HG03060 (cell line): ENCODE results near the gene IGSF8.

ENCODE experiments used
- ATAC-seq: cut with Tn5 transposase; IDR thresholded peaks from one replicate; pipeline ENCODE4 v1.9.1; 2021; ENCODE audit warnings: low read depth, moderate number of reproducible peaks; ENCODE audit not compliant: unreplicated experiment

The IGSF8 gene

DNA sequence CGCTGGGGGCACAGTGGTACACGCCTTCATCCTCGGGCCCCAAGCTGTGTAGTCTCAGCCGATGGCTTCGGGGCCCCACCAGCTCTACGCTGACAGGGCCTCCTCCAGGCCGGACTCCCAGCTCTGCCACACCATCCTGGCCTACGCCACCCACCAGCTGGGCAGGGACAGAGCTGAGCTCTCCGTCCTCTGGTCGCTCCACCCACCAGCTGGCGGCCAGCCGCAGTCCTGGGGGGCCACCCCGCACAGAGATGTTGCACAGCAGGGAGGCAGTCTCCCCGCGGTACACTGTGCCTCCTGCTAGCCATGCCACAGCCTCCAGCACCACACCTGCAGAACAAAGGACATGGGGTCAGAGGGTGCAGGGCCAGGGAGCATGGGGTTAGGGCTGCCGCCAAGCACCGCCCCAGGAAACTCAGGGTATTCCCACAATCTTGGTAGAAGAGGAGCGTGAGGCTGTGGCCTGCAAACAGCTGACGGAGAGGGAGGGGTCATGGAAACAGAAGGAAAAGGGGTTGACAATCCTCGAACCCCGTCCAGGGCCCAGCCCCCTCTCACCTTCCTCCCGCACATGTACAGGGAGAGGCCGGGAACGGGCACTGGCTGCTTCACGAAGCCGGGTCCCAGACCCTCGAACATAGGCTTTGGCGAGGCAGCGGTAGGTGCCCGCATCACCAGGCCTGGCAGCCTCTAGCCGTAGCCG is 5.9 kb downstream of the IGSF8 start:
- ATAC-seq, result no peak

DNA sequence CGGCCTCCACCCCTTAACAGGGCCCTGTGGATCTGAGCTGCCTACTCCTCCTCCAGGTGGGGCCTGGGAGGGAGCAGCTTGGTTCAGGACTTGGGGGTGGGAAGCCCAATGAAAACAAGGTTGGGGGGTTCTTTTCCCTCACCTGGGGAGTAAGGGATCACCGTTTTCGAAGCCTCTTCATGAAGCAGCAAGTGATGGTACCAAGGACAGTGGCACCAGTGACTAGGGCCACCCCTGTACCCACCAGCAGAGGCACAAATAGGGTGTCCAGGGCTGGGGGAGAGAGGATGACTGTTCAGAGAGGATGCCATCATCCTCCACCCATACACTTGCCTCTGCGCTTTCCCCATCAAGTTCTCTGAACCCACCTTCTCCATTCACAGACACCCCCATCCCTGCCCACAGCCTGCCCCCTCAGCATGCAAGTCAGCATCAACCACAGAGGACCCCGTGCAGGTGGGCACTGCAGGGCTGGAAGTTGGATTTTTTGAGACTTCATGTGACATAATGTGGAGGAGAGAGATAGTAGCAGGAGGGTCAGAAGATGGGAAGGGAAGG is 6.7 kb downstream of the IGSF8 start:
- ATAC-seq, result no peak

DNA sequence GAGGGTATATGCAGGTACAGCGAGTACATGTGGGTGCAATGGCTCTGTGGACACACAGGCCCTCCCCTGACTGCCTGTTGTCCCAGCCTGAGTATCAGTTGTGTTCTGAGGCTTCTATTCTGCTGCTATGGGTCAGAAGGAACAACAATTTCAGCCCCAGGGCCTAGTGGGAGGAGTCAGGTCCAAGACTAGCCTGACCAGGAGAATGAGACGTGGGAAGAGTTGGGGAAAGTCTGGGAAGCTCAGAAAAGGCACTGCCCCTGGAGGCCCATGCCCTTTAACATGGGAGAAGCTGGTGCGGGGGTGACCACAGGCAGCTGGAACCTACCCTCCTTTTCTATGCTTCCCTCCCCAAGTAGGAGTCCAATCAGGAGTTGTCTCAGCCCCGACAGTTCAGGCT is 7.7 kb downstream of the IGSF8 start:
- ATAC-seq, result no peak

DNA sequence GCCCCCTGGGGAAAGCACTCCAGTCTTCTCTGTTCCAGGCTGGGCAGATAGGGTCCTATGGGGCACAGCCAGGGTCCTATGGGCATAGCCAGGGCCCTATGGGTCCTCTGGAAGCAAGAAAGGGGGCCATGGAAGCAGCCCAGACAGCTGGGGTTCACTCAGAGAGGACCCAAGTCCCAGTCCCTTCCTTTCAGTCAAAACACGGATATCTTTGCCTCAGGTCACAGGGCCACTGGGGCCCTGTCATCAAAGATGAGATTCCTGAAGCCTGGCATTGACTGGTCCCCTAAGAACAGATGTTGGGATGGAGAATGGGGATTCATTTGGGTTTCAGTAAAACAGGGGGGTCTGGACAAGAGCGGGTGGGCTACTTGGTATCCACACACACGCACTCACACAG is 8.5 kb downstream of the IGSF8 start:
- no peak for ATAC-seq

DNA sequence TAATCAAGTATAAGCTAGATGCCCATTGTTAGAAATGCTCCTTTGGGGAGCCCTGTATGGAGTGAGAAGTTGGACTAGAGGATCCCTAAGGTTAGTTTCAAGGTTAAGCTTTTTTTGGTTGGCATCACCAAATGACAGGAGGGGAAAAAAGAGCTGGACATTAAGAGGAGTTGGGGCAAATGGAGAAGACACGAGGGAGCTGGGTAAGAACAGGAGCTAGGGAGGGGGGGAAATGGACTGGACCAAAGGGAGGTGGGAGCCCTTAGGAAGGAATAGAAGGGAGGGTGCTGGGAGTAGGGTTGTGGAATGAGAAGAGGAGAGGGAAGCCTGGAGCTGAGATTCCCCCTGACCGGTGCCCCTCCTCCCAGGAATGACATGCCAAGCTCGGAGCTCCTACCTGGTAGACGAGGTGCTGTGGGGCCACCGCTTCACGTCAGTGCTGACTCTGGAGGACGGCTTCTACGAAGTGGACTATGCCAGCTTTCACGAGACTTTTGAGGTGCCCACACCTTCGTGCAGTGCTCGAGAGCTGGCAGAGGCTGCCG is 11.2 kb downstream of the IGSF8 start:
- ATAC-seq, result no peak

DNA sequence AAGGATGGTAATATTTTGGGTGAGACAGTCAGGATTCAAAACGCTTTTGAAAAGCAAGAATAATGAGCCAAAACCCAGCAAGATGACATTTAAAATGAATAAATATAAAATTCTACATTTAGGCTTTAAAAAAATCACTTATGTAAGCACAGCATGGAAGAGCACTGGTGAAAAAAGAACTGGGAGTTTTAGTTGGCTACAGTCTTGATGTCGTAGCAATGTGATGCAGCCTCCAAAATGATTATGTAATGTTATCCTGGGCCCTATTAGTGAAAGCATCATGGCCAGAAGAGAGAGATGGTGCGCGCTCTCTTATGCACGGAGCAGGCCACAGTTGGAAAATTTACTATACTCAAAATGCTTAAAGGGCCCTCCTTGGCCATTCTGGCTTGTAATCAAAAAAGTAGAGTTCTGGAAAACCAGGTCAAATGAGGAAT is 11.9 kb downstream of the IGSF8 start:
- ATAC-seq, result no peak

DNA sequence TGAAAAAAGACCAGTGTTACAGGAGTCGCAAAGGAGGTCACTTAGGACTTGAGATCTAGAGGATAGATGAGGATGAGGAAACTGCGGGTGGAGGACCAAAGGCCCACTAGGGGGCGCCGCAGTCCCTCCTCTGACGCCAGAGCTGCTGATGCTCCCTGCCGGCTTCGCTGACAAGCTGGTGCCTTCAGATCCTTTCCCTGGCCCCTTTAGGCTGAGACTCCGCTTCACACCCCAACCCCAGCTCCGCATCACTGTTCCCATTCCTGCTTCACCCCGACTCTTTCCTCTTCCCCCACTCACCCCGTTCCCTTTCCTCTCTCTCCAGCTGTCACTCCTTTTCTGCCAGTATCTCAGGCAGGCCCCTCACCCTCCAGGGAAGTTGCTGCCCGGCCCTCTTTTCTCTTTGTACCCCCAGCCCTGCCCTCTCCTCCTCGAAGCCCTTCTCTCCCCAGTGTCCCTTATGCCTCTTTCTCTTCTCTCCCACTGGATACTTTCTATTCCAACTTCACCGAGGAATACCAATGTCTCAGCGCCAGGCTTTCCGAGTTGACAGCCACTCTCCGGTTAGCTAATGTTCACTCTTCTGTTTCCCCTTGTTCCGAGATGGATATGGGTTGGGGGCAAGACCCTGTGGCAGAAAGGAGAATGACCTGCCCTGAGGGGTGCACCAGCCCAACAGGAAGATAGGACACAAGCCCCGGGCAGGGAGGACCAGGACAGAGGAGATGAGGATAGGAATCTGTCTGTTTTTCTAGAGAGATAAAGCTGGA is 12.5 kb downstream of the IGSF8 start:
- ATAC-seq, result no peak

DNA sequence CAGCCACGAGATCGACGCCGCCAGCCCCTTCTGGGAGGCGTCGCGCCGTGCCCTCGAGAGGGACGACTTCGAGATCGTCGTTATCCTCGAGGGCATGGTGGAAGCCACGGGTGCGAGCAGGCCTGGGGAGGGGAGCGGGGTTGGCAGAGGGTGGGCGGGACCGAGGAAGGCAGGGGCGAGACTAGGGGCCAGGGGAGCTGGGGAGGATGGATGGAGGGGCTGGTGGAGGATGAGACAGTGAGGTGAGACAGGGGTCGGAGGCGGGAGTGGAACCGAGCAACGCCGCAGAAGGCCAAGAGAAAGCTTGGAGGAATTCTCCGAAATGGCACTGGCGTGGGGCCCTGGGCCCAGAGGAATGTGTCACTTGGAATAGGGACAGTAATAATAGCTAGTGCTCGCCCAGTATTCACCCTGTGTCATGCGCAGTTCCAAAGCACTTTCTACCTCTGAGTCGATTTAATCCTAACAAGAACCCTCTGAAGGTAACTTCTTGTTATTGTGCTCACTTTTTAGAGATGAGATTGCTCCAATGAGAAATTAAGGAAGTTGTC is 13.6 kb downstream of the IGSF8 start:
- ATAC-seq, result no peak

DNA sequence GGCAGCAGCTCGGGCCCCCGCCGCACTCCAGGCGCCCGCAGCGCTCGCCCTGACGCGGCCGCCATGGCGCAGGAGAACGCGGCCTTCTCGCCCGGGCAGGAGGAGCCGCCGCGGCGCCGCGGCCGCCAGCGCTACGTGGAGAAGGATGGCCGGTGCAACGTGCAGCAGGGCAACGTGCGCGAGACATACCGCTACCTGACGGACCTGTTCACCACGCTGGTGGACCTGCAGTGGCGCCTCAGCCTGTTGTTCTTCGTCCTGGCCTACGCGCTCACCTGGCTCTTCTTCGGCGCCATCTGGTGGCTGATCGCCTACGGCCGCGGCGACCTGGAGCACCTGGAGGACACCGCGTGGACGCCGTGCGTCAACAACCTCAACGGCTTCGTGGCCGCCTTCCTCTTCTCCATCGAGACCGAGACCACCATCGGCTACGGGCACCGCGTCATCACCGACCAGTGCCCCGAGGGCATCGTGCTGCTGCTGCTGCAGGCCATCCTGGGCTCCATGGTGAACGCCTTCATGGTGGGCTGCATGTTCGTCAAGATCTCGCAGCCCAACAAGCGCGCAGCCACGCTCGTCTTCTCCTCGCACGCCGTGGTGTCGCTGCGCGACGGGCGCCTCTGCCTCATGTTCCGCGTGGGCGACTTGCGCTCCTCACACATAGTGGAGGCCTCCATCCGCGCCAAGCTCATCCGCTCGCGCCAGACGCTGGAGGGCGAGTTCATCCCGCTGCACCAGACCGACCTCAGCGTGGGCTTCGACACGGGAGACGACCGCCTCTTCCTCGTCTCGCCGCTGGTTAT is 14.2 kb downstream of the IGSF8 start:
- ATAC-seq, result no peak

DNA sequence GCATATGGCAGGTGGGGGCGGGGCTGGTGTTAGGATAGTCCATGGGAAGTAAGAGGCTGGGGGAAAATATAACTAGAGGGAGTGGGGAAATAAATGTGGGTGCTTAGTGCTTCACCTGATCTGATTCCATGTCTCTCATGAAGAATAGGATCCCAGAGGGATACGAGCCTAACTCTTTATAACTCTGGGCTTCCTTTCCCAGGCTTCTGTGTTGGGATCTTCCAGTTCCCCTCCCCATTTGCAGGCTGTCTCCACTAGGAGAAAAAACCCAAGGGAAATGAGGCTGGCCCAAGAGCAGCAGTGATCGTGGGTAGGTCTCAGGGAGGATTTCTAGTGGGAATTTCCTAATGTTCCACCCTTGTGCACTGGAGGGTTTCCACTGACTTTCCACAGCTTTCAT is 15.5 kb downstream of the IGSF8 start:
- no peak for ATAC-seq

DNA sequence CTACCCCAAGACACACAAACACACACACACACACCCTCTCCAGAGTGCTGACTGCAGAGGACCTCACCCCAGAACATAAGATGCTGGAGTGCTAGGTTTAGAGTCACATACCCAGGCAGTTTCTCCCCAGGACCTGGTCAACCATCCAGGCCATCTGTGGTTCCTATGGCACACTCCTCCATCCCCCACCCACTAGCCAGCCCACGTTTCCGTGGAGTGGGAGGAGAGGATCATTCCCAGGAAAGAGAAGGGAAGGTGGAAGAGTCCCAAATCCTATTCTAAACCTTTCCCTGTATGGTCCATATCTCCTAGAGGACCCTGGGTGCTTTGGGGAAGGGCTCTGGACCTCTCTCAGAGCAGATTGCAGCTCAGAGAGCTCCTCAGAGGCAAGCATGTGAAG is 15.9 kb downstream of the IGSF8 start:
- no peak for ATAC-seq

DNA sequence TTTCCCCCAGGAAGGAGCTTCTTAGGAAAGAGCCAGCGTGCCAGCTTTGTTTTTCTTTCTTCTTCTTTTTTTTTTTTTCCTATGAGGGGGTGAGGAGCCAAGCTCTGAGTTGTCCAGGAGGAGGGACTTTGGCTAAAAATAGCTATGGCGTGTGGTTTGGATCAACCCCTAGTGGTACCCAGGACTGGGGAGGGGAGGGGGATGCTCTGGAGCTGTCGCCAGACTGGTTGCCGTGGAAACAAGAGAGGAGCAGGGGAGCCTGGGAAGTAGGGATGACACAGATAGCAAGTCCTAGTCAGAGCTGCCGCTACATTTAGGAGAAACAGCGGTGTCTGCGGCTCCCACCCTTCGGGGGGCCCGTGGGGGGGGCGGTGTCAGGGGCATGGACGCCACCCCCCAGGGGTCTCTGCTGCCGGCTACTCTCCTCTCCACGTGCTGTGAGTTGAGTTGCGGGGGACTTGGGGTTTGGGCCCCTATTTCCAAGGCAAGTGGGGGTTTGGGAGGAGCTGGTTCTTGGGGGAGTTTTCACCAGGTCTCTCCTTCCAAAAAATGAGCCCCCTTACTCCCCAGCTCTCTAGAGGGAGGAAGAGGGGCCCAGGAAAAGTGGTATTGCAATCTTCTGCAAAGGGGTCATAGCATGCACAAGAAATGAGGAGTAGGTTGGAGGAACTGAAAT is 17.0 kb downstream of the IGSF8 start, which contains the start of gene KCNJ9:
Gene KCNJ9 (plus strand): TSS at position 278 of the 676 bp plus-strand sequence. CDS start 2,493 bp downstream, outside the sequence.
- ATAC-seq, result no peak

DNA sequence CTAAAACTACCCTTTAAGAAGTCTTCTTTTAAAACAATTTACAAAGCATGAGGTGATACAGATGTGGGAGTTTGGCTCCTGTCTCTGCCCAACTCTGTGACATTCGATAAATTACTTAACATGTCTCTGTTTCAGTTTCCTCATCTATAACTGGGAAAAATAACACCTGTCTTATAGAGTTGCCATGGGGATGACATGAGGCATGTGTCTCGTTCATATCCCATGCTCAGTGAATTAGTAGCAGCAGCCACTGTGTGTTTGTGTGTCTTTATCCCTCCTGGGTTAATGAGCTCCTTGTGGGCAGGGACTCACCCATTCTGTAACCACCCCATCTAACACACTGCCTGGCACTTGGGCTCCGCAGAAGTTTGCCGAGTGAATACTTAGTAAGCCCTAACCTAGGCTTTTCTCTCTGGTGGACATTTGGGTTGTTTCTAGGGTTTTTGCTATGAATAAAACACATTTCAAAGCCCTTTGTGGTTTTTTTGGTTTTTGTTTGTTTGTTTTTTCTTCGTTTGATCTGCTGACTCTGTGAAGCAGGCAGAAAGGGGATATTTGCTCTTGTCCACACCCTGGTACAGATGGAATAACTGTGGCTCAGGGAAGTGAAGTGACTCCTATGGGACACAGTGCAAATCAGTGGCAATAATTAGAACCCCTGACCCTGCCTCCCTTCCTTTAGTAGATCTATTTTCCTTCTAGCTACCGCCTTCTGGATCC is 17.9 kb downstream of the IGSF8 start:
- no peak for ATAC-seq

DNA sequence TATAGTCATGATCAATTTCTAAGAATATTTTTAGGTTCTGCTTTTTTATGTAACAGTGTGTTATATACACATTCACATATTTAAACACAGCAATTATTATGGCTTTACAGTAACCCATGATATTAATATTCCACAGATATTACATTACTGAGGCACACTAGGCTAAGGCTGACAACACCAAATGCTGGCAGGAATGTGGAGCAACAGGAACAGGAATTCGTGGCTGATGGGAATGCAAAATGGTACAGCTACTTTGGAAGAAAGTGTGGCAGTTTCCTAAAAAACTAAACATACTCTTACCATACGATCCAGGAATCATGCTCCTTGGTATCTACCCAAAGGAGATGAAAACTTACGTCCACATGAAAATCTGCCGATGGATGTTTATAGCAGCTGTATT is 19.0 kb downstream of the IGSF8 start:
- ATAC-seq, result no peak

DNA sequence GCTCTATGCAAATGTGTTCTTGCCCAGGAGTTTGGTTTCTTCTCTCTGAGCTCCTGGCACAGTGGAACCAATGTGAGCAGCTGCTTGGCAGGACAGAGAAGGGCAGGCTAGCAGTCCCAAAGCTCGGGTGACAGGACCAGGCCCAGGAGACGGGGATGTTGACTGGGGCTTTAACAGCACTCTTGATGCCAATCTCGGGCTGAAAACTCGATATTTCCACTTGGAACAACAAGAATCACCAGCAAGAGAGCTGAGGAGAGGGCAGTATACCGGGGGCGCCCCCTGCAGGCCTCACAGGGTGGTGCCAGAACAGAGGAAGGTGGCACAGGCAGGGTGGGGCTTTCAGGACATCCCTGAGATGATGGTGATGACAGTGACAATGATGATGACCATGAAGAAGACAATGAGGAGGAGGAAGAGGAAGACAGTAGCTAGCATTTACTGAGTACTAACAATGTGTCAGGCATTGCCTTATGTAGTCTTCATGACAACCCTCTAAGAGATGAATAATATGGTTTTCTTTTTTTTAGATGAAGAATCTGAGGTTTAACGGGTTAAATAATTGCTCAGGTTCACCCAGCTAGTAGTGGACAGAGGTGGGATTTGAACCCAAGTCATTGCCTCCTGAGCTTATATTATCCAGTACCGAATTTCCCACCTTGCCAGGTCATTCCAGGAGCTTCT is 19.8 kb downstream of the IGSF8 start:
- ATAC-seq, result no peak

DNA sequence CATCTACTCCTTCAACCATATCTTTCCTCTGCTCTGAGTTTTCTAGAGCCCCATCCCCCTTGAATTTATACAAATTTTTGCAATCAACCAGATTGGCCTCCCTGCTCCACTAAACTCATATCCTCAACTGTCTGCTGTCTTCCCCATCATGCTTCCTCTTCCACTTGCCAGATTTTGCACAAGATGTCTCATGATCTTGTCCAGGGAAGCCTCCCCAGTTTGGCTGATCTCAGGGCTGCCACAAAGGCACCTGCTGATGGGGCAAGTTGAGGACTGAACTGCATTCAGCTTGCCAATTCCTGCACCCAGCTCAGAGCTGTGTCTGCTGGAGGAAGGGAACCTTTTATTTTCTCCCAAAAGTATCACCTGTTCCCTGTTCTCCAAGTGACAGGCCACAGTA is 20.9 kb downstream of the IGSF8 start:
- ATAC-seq, result no peak

DNA sequence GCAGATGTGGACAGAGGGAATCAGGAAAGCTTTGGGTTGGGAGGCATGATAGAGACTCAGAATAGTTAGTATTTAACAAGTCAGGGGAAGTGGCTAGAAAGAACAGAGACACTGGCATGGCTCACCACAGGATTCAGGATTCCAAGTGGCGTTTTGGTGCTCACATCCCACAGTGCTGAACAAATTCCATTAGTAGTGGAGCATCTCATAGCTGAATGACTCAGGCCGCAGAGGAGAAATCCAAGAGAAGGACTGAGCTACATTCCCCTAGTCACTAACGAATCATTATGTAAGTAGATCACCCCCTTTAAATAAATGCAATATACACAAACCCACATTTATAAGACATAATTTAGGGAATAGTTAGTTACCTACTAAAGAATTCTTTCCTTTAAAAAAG is 22.1 kb downstream of the IGSF8 start:
- ATAC-seq, result no peak

DNA sequence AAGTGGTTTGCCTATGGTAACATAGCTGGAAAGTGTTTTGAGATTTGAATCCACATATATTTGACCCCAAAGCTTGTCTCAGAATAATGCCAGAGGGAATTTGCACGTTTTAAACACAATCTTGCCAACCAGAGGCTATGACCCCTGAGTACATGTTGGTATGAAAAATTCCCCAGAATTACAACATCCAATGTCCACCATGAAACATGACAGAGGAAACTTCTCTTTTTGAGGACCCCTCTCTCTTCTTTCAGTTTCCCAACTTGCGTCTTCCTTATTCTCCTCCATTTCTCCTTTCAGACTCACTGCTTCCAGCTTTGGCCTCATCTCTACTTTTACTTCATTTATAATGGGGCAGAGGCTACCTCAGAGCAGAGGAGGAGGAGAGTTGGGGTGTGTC is 22.6 kb downstream of the IGSF8 start:
- ATAC-seq, result no peak

DNA sequence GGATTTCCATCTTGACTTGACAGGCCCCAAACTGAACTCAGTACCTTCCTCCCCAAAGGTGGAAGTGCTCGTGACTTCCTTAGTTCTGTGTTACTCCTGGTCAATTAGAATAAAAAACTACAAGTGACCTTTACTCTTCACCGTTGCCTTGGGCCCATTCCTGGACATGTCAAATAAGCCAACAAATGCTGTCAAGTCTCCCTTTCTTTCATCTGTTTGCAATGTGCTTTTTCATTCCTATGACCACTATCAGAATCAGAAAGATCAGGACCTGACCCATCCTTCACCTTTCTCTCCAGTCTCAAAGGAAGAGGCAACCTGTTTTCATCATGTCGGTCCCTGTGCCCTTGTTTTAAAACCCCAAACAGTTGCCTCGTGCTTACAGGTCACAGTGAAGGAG is 23.6 kb downstream of the IGSF8 start:
- no peak for ATAC-seq
